ENCODE measurements around the gene DENND1A. TPM values are rescaled to one million over a fixed set of nuclear protein-coding genes. Genes with fewer than 3 reads are reported as not detected.

The DENND1A gene
- total and polyA plus RNA-seq, 2 of the 13 experiments (the other 11 are each of a cell fraction or from before 2014, with no cell fraction given): 14.8 to 30.1 TPM

- ChIA-PET CTCF (ENCODE audit: low intra/inter-chr PET ratio, low total read pairs) (no interaction called here), POLR2A (no interaction called here)
- BruUV-seq (replicated peaks): no TSS peak
- DNase-seq (ENCODE audit: low spot score) (no peak), ATAC-seq (no peak), FAIRE-seq (no peak)
- Histone ChIP-seq H3K79me2 (ENCODE audit: insufficient read depth, low read length) (no peaks in the 10 kb centered on the region), H3K27ac (ENCODE audit: extremely low read length, insufficient read depth, low read length) (no peak overlapping the region), H3K27me3 (ENCODE audit: control insufficient read depth in 1 of 2, insufficient read depth in 2 of 2, low read length in 2 of 2) (no peaks in the 10 kb centered on the region), H3K36me3 (replicated peaks in 1 of 2; ENCODE audit: control insufficient read depth in 1 of 2, insufficient read depth in 2 of 2, low read length in 2 of 2) (peaks cover 7 to 16% of the 10 kb centered on the region in 2 experiments; a peak in 4 of 5 replicates), H3K9ac (ENCODE audit: insufficient read depth, low read depth, low read length) (no peak overlapping the region), H2AFZ (ENCODE audit: low read length) (no peak overlapping the region), H3K4me1 (ENCODE audit: insufficient read depth, low read length) (peaks cover 15% of the 10 kb centered on the region), H3K4me3 (replicated peaks in 1 of 3; ENCODE audit: insufficient read depth in 1 of 3, low read depth in 2 of 3, low read length in 3 of 3) (no peak overlapping the region), H4K20me1 (ENCODE audit: insufficient read depth, low read length) (no peaks in the 10 kb centered on the region; the same call in 1 of the 2 replicates), H3K4me2 (ENCODE audit: low read depth, low read length) (no peak overlapping the region), H3K9me3 (ENCODE audit: low read length) (no peaks in the 10 kb centered on the region)
- no peak for TF ChIP-seq ZNF224 (CRISPR knock-in tag; IDR thresholded peaks at IDR 0.05)
- in situ Hi-C loops (cut with HindIII; ENCODE audit: extremely low pct_ligation_motif_present, low pct_unique_long_range_greater_than_20kb) (no loop called here), intact Hi-C loops (cut with micrococcal nuclease; ENCODE audit: unreplicated experiment) (no loop called here)
- 95% methylated on average over 6 of the region's 6 CpGs for WGBS (ENCODE audit: low lambda C conversion rate)
Measured at GRCh38 chr9:123609844-123610243, 320.1 kb downstream of the DENND1A start.

- Histone ChIP-seq H3K9ac (ENCODE audit: insufficient read depth, low read depth, low read length) (no peak overlapping the region), H3K79me2 (ENCODE audit: insufficient read depth, low read length) (no peaks in the 10 kb centered on the region), H3K4me3 (replicated peaks in 1 of 3; ENCODE audit: insufficient read depth in 1 of 3, low read depth in 2 of 3, low read length in 3 of 3) (no peak overlapping the region), H3K4me2 (ENCODE audit: low read depth, low read length) (no peak overlapping the region), H2AFZ (ENCODE audit: low read length) (no peak overlapping the region), H3K9me3 (ENCODE audit: low read length) (no peaks in the 10 kb centered on the region), H4K20me1 (ENCODE audit: insufficient read depth, low read length) (no peaks in the 10 kb centered on the region; the same call in 1 of the 2 replicates), H3K27ac (ENCODE audit: extremely low read length, insufficient read depth, low read length) (no peak overlapping the region), H3K36me3 (replicated peaks in 1 of 2; ENCODE audit: control insufficient read depth in 1 of 2, insufficient read depth in 2 of 2, low read length in 2 of 2) (peaks cover 8 to 16% of the 10 kb centered on the region in 2 experiments; a peak in 4 of 5 replicates), H3K27me3 (ENCODE audit: control insufficient read depth in 1 of 2, insufficient read depth in 2 of 2, low read length in 2 of 2) (no peaks in the 10 kb centered on the region), H3K4me1 (ENCODE audit: insufficient read depth, low read length) (peaks cover 15% of the 10 kb centered on the region)
- intact Hi-C loops (cut with micrococcal nuclease; ENCODE audit: unreplicated experiment): no loop called here
- DNase-seq (ENCODE audit: low spot score) (no peak), ATAC-seq (no peak; the same call in 2 of the 3 replicates), FAIRE-seq (no peak)
- ChIA-PET POLR2A (no interaction called here), CTCF (ENCODE audit: low intra/inter-chr PET ratio, low total read pairs) (no interaction called here)
- in situ Hi-C loops (cut with HindIII; ENCODE audit: extremely low pct_ligation_motif_present, low pct_unique_long_range_greater_than_20kb): no loop called here
- BruUV-seq (replicated peaks): no TSS peak
- WGBS (ENCODE audit: low lambda C conversion rate): 95% methylated on average over 9 of the region's 9 CpGs
- TF ChIP-seq ZNF572 (CRISPR knock-in tag; IDR thresholded peaks at IDR 0.05) (no peak), LCORL (IDR thresholded peaks at IDR 0.05) (no peak), LCORL (CRISPR knock-in tag; IDR thresholded peaks at IDR 0.05) (no peak), ZNF407 (CRISPR knock-in tag; IDR thresholded peaks at IDR 0.05; ENCODE audit: not compliant biosample characterization) (no peak), KMT2A (CRISPR knock-in tag; IDR thresholded peaks at IDR 0.05) (no peak), ZNF232 (CRISPR knock-in tag; IDR thresholded peaks at IDR 0.05; ENCODE audit: borderline replicate concordance) (no peak)
Measured at GRCh38 chr9:123608104-123608503, 321.8 kb downstream of the DENND1A start.
